WTC11 (cell line): ENCODE measurements around the gene SNTB2. TPM values are rescaled to one million over a fixed set of nuclear protein-coding genes. Genes with fewer than 3 reads are reported as not detected.

ENCODE experiments used
- ATAC-seq: fragments of 200-7000 bp; cut with Tn5 transposase; 2 replicates; pipeline ENCODE4 v1.10.0; 2021; ENCODE audit warnings: mild to moderate bottlenecking, moderate library complexity
- CTCF ChIA-PET: fragments of 300-600 bp; sonication (Branson Sonifier 250); formaldehyde crosslinking; loops from one replicate; lab custom pipeline; 2021; ENCODE audit warnings: antibody characterized with exemption; lab: Charles Lee
- POLR2A ChIA-PET: fragments of 350-600 bp; sonication (Branson Sonifier 250); formaldehyde crosslinking; loops from one replicate; lab custom pipeline; 2021; ENCODE audit warnings: antibody characterized with exemption; lab: Charles Lee
- DNase-seq: peaks from one replicate; pipeline ENCODE4 v3.0.0; 2021; ENCODE audit warnings: low spot score
- H3K27ac Mint-ChIP-seq: 2 replicates; pipeline ENCODE4 v1.8.0; 2021; ENCODE audit warnings: mixed read lengths
- H3K27me3 Mint-ChIP-seq: 2 replicates; pipeline ENCODE4 v1.8.0; 2021; ENCODE audit warnings: low read depth, mild to moderate bottlenecking, moderate library complexity, mixed read lengths
- H3K36me3 Mint-ChIP-seq: 2 replicates; pipeline ENCODE4 v1.8.0; 2021; ENCODE audit warnings: mixed read lengths
- H3K4me1 Mint-ChIP-seq: 2 replicates; pipeline ENCODE4 v1.8.0; 2022; ENCODE audit warnings: mixed read lengths
- H3K4me3 Mint-ChIP-seq: 2 replicates; pipeline ENCODE4 v1.8.0; 2021; ENCODE audit warnings: mild to moderate bottlenecking, moderate library complexity, mixed read lengths
- H3K9me3 Mint-ChIP-seq: 2 replicates; pipeline ENCODE4 v1.8.0; 2021; ENCODE audit warnings: mixed read lengths
- E2F1 ChIP-seq: sonication (generic); formaldehyde crosslinking; IDR thresholded peaks from 2 replicates; pipeline ENCODE4 v1.8.0; 2022; ENCODE audit warnings: mild to moderate bottlenecking, missing genetic modification reagents
- ELF4 ChIP-seq: sonication (generic); formaldehyde crosslinking; IDR thresholded peaks from 2 replicates; pipeline ENCODE4 v1.8.1; 2022; ENCODE audit warnings: low read depth, mild to moderate bottlenecking, moderate library complexity, missing genetic modification reagents
- ERG ChIP-seq: fragments of 250-450 bp; sonication (Bioruptor Pico); IDR thresholded peaks from 2 replicates; pipeline ENCODE4 v1.8.0; 2021; ENCODE audit warnings: mild to moderate bottlenecking
- ESRRA ChIP-seq: sonication (generic); formaldehyde crosslinking; IDR thresholded peaks from 2 replicates; pipeline ENCODE4 v1.8.1; 2022; ENCODE audit warnings: mild to moderate bottlenecking, missing genetic modification reagents, borderline replicate concordance
- OVOL2 ChIP-seq: fragments of 250-450 bp; sonication (Bioruptor Pico); IDR thresholded peaks from 2 replicates; pipeline ENCODE4 v1.9.0; 2021; ENCODE audit warnings: mild to moderate bottlenecking, borderline replicate concordance
- PREB ChIP-seq: sonication (generic); formaldehyde crosslinking; IDR thresholded peaks from 2 replicates; pipeline ENCODE4 v1.8.1; 2022; ENCODE audit warnings: mild to moderate bottlenecking, missing genetic modification reagents, moderate library complexity, borderline replicate concordance
- SP1 ChIP-seq: sonication (generic); formaldehyde crosslinking; conservative IDR thresholded peaks from 2 replicates; pipeline ENCODE4 v1.8.1; 2022; ENCODE audit warnings: missing genetic modification reagents
- TP53 ChIP-seq: sonication (generic); formaldehyde crosslinking; IDR thresholded peaks from 2 replicates; pipeline ENCODE4 v1.8.1; 2023; ENCODE audit warnings: mild to moderate bottlenecking, missing genetic modification reagents
- ZNF121 ChIP-seq: sonication (generic); formaldehyde crosslinking; IDR thresholded peaks from 2 replicates; pipeline ENCODE4 v1.8.0; 2023; ENCODE audit warnings: missing genetic modification reagents
- ZNF219 ChIP-seq: sonication (generic); formaldehyde crosslinking; IDR thresholded peaks from 2 replicates; pipeline ENCODE4 v1.8.0; 2023; ENCODE audit warnings: missing genetic modification reagents, mild to moderate bottlenecking, borderline replicate concordance
- ZNF671 ChIP-seq: fragments of 250-450 bp; sonication (Bioruptor Pico); IDR thresholded peaks from 2 replicates; pipeline ENCODE4 v1.8.0; 2021; ENCODE audit warnings: mild to moderate bottlenecking
- total RNA-seq: library from RNA; stranded (reverse); gene quantifications from 3 replicates; pipeline ENCODE4 v1.2.3, GENCODE V29; 2021
- TF ChIP-seq, protein P1 (sequence below): sonication (generic); formaldehyde crosslinking; IDR thresholded peaks from 2 replicates; pipeline ENCODE4 v1.8.0; 2022; ENCODE audit warnings: missing genetic modification reagents
- TF ChIP-seq, protein P2 (sequence below): sonication (generic); formaldehyde crosslinking; IDR thresholded peaks from 2 replicates; pipeline ENCODE4 v1.8.0; 2022; ENCODE audit warnings: mild to moderate bottlenecking, missing genetic modification reagents
- TF ChIP-seq, protein P3 (sequence below): sonication (generic); formaldehyde crosslinking; IDR thresholded peaks from 2 replicates; pipeline ENCODE4 v1.8.1; 2022; ENCODE audit warnings: missing genetic modification reagents, borderline replicate concordance
- TF ChIP-seq, protein P4 (sequence below): fragments of 250-450 bp; sonication (Bioruptor Pico); conservative IDR thresholded peaks from 2 replicates; pipeline ENCODE4 v1.9.0; 2021; ENCODE audit warnings: mild to moderate bottlenecking

SNTB2 gene
- total RNA-seq, 1 experiment from 2014 or later: 23.7 TPM

DNA sequence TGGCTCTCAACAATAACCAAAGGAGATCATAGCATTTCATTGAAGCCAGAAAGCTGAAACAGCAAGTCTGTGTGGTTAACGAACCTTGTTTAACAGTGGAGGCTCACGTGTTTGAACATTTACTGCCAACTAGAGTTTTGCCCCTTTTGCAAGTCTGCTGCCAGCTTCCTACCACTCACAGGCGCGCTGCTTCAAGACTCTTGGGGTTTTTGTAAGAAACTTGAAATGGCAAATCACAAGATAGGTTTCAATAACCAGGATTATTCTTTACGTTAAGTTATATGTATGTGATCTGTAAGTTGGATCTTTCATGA lies 1.2 kb downstream of the SNTB2 start (continued):
- TF ChIP-seq PREB (CRISPR knock-in tag) (no peak), E2F1 (no peak), SP1 (CRISPR knock-in tag) (no peak), OVOL2 (CRISPR knock-in tag) (no peak), ZNF671 (CRISPR knock-in tag) (no peak), ERG (CRISPR knock-in tag) (no peak), ESRRA (CRISPR knock-in tag) (no peak), ELF4 (no peak), ZNF219 (CRISPR knock-in tag) (no peak)
- TF ChIP-seq, protein P1, sequence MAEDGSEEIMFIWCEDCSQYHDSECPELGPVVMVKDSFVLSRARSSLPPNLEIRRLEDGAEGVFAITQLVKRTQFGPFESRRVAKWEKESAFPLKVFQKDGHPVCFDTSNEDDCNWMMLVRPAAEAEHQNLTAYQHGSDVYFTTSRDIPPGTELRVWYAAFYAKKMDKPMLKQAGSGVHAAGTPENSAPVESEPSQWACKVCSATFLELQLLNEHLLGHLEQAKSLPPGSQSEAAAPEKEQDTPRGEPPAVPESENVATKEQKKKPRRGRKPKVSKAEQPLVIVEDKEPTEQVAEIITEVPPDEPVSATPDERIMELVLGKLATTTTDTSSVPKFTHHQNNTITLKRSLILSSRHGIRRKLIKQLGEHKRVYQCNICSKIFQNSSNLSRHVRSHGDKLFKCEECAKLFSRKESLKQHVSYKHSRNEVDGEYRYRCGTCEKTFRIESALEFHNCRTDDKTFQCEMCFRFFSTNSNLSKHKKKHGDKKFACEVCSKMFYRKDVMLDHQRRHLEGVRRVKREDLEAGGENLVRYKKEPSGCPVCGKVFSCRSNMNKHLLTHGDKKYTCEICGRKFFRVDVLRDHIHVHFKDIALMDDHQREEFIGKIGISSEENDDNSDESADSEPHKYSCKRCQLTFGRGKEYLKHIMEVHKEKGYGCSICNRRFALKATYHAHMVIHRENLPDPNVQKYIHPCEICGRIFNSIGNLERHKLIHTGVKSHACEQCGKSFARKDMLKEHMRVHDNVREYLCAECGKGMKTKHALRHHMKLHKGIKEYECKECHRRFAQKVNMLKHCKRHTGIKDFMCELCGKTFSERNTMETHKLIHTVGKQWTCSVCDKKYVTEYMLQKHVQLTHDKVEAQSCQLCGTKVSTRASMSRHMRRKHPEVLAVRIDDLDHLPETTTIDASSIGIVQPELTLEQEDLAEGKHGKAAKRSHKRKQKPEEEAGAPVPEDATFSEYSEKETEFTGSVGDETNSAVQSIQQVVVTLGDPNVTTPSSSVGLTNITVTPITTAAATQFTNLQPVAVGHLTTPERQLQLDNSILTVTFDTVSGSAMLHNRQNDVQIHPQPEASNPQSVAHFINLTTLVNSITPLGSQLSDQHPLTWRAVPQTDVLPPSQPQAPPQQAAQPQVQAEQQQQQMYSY (CRISPR knock-in tag): no peak
- TF ChIP-seq, protein P2, sequence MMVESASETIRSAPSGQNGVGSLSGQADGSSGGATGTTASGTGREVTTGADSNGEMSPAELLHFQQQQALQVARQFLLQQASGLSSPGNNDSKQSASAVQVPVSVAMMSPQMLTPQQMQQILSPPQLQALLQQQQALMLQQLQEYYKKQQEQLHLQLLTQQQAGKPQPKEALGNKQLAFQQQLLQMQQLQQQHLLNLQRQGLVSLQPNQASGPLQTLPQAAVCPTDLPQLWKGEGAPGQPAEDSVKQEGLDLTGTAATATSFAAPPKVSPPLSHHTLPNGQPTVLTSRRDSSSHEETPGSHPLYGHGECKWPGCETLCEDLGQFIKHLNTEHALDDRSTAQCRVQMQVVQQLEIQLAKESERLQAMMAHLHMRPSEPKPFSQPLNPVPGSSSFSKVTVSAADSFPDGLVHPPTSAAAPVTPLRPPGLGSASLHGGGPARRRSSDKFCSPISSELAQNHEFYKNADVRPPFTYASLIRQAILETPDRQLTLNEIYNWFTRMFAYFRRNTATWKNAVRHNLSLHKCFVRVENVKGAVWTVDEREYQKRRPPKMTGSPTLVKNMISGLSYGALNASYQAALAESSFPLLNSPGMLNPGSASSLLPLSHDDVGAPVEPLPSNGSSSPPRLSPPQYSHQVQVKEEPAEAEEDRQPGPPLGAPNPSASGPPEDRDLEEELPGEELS (CRISPR knock-in tag): no peak

DNA sequence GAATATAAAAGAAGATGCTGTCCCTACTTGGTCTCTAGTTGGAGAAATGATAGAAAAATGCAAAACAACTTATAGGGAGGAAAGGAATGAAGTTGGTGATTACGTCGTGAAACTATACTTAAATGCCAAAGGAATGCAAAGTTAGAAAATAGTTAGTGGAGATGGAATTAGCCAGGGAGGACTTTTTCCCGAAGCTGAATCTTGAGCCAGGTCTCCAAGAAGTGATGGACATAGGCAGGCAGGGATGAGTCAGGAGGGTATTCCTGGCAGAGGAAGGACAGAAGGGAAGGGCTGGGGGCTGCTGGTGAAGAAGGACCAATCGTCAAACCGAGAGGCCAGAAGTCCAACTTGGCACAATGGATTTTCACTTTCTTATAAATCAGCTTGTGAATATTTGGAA lies 1.8 kb downstream of the SNTB2 start:
- Mint-ChIP-seq H3K27ac (no peak overlapping the region), H3K36me3 (peaks cover 5% of the 10 kb centered on the region), H3K4me1 (peaks cover 24% of the 10 kb centered on the region), H3K27me3 (no peaks in the 10 kb centered on the region), H3K9me3 (no peaks in the 10 kb centered on the region), H3K4me3 (peak overlapping the region; percentile 77)
- no peak for ATAC-seq
- no peak for DNase-seq
- ChIA-PET CTCF (interaction anchor here (0.9 kb wide), 1 partner anchor 10 kb away, joined by 3 read pairs; no protein-coding TSS in a partner anchor), POLR2A (interaction anchor here (0.7 kb wide), 1 partner anchor 1352 kb away, joined by 6 read pairs; no protein-coding TSS in a partner anchor)
- TF ChIP-seq, protein P3, sequence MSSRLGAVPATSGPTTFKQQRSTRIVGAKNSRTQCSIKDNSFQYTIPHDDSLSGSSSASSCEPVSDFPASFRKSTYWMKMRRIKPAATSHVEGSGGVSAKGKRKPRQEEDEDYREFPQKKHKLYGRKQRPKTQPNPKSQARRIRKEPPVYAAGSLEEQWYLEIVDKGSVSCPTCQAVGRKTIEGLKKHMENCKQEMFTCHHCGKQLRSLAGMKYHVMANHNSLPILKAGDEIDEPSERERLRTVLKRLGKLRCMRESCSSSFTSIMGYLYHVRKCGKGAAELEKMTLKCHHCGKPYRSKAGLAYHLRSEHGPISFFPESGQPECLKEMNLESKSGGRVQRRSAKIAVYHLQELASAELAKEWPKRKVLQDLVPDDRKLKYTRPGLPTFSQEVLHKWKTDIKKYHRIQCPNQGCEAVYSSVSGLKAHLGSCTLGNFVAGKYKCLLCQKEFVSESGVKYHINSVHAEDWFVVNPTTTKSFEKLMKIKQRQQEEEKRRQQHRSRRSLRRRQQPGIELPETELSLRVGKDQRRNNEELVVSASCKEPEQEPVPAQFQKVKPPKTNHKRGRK (CRISPR knock-in tag): no peak
- TF ChIP-seq, protein P4, sequence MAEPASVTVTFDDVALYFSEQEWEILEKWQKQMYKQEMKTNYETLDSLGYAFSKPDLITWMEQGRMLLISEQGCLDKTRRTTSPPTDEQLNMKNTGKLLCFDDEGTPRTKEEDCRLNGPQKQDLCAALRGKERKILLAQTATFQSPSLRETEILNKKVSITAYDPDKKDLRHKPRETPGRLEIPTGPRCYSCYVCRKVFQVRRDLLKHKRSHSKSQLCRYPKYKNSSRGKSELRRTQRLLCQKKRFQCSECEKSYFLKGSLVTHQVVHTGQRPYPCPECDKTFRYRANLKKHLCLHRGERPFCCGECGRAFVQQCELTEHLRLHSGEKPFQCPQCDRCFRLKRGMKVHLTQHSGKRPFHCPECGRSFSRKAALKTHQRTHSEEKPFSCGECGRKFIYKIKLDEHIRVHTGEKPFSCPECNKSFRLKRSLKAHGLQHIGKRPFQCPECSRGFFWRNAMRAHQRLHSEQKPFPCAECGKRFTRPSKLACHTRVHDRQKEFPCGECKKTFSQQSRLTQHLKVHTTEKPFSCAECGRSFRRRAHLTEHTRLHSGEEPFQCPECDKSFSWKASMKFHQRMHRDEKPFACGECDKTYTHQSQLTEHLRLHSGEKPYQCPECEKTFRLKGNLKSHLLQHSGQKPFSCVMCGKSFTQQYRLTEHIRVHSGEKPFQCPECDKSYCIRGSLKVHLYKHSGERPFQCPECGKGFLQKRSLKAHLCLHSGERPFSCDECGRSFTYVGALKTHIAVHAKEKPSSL (CRISPR knock-in tag): no peak
- TF ChIP-seq ZNF121 (CRISPR knock-in tag) (no peak), TP53 (CRISPR knock-in tag) (no peak)
